Activated CD8-positive, alpha-beta memory T cell treated with anti-CD3 and anti-CD28 coated beads, Interleukin-2, amount 50 U/mL, for 48 hours (primary cell): Measurements from ENCODE around the gene IDI1.
A peak's percentile ranks its signal among the peaks of the same experiment; 100 is the strongest.
"Not testable (repeated sequence)": the region's sequence is repeated elsewhere in the genome, so short reads cannot be mapped to it uniquely, and the experiment has no call there.

Experiments used
- DNase-seq: peaks from one replicate; pipeline ENCODE4 v3.0.0-alpha.2; 2020

IDI1 gene

DNA sequence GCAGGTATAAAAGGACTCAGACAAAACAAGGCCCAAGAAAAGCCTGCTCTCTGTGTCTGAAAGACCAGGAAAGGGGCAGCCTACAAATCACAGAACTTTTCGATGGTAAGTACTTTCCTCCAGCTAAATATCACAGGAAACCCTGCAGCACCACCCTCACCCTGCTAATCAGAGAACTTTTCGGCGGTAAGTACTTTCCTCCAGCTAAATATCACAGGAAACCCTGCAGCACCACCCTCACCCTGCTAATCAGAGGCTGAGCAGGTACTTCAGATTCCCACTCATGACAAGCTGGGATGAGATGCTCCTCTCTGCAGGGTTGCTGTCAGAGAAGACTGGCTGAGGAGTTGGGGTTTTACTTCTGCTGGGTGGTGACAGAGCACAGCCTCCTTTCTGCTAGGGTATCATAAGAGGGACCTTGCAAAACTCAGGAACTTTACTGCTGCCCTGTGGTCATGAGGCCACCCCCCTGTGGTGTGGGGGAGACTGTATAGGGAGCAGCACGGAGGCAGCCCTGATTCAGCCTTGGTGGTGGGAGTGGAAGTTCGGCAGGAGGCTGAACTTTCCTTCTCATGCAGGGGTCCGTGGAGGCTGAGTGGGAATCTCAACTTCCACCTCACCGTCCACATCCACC, 14.4 kb upstream of the IDI1 start:
- no peak for DNase-seq

DNA sequence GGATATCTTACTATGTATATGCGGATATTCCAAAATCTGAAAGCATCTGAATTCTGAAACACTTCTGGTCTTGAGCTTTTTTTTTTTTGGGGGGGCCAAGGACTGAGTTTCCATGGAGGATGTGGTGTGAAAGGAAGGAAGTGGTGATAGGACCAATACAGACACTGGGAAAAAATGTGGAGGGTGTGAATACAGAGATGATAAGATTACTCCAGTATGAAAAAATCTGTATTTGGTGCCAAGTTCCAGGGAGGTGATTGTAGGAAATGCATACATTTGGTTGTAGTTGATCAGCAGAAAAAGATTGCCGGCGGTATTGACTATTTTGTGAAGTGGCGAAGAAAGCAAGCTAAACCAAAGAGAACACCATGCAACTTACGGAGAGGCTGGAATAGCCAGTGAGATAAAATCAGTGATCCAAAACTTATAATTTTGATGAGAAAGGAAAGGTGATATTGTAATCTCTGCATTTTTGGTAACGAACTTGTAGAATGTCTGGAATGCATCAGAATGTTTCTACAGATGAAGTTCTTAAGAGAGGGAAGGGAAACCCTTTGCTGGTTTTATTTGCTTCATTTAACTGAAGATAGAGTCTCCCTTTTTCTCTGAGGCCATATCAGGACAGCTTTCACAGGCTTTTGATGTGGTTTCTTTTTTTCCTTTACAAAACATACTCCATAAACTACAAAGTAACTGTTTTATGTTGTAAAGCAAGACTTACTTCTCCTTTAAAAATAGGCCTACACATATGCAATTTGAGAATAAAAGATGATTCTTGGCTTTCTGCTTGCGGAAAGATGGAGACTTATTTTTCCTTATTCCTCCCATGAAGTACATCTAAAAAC, 13.2 kb upstream of the IDI1 start:
- DNase-seq, result no peak

GRCh38 chr10:1059902-1060301, 11.0 kb upstream of the IDI1 start:
- no peak for DNase-seq

DNA sequence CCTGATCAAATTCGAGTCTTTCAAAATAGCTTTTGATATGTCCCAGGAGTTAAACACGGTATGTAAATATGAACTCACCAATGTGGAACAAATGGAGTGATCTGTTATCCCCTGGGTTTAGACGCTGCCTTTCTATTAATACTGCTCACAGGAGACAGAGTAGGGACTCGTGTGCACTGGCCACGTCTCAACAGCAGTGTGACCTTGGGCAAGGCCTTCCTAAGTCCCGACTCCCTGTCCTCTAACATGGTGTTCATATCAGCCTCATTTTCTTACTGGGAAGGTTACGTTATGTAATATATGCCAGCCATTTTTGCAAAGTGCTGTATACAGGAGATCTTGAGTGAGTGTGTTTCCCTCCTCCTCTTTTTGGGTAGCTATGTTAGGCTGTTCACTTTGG, 9.1 kb upstream of the IDI1 start:
- DNase-seq, result no peak

- no peak for DNase-seq
Observed at GRCh38 chr10:1057106-1057657, 8.3 kb upstream of the IDI1 start.

GRCh38 chr10:1056326-1057105, 7.6 kb upstream of the IDI1 start, which contains the start of gene WDR37:
Gene WDR37, plus strand, starts transcription at chr10:1056385. Its CDS starts 15,771 bp downstream, at chr10:1072156.
- DNase-seq, result peak; percentile 95

GRCh38 chr10:1054684-1055083, 5.8 kb upstream of the IDI1 start:
- DNase-seq, result no peak

- no peak for DNase-seq
Observed at GRCh38 chr10:1050554-1050953, 1.6 kb upstream of the IDI1 start.

GRCh38 chr10:1050145-1050544, 1.2 kb upstream of the IDI1 start:
- no peak for DNase-seq

DNA sequence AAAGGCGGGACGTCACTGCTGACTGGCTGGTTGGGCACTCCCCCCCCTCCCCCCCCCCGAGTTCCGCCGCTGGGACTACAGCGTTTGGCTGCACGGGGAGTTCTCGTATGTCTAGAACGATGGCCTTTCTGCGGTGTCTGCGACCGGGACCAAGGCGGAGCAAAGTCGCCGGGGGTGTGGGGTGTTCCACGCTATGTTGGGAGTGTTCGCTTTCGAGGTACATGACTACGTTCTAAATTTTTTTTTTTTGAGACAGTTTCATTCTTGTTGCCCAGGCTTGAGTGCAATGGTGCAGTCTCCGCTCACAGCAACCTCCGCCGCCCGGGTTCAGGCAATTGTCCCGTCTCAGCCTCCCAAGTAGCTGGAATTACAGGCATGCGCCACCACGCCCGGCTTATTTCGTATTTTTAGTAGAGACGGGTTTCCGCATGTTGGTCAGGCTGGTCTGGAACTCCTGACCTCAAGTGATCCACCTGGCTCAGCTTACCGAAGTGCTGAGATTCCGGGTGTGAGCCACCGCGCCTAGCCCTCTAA, 573 bp upstream of the IDI1 start:
- no peak for DNase-seq

- no peak for DNase-seq
Observed at GRCh38 chr10:1048349-1048731, 579 bp downstream of the IDI1 start.

DNA sequence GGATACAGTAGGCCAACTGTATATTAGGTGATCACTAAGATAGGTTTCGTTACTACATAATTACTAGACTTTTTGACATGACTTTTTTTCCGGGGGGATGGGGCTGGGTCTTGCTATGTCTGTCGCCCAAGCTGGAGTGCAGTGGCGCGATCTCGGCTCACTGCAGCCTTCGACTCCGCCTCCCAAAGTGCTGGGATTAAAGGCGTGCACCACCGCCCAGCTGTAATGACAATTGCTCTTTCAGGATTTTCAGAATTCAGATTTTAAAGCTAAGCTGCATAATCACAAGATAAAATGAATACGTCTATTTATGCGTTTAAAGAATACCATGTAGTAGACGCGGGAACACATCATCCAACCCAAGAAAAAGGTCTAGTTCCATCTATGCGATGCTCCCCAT, 982 bp downstream of the IDI1 start:
- no peak for DNase-seq

GRCh38 chr10:1045415-1045814, 3.5 kb downstream of the IDI1 start:
- no peak for DNase-seq

GRCh38 chr10:1044964-1045363, 4.0 kb downstream of the IDI1 start:
- DNase-seq, result no peak

DNA sequence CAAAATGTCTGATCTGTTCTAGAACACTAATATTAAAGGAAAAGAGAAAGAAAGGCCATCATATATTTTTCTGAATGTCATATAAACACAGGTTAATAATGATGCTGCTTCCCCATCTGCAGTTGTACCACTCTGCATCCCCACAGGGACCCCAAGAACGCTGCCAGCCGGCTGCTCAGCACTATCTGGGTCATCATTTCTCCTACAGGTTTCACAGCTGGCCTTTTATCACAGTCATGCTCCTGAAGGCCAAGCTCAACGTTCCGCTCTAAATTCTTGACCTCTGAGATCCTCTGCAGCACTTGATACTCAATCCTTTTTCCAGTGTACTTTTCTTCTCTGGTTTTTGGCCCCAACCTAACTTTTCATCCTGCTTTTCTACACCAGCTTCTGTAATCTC, 4.8 kb downstream of the IDI1 start:
- no peak for DNase-seq

DNA sequence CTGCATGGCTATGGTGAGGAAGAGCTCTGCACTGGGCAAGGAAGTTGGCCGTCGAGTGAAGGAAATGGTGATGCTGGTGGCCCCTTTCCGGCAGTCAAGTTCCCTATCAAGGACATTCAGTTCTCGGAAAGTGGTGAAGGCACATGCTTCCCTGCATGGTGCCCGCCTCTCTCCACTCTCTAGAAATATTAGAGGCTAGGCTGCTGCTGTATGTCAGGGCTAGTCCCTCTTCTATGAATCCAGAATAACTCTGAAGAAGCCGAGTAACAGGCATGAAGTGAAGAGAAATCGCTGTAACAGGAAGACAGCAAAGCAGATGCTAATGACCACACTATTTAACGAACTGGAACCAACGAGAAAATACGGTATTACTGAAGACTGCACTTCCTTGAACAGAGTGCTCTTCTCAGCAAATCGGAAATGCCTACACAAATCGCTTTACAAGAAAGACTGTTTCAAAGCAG, 5.4 kb downstream of the IDI1 start:
- DNase-seq, result no peak

DNA sequence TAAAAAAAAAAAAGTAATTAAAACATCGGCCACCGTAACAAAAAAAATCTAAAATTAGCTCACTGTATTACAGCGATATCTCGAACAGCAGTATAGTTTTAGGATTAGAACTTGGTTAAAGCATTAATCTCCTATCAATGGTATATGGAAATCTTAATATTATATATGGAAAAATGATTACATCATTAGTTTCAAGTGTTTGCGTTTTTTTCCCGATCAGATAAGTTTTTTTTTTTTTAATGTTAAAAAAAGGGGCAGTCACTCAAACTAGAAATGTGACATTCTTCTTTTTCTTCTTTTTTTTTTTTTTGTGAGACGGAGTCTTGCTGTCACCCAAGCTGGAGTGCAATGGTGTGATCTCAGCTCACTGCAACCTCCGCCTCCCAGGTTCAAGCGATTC, 7.4 kb downstream of the IDI1 start:
- no peak for DNase-seq

DNA sequence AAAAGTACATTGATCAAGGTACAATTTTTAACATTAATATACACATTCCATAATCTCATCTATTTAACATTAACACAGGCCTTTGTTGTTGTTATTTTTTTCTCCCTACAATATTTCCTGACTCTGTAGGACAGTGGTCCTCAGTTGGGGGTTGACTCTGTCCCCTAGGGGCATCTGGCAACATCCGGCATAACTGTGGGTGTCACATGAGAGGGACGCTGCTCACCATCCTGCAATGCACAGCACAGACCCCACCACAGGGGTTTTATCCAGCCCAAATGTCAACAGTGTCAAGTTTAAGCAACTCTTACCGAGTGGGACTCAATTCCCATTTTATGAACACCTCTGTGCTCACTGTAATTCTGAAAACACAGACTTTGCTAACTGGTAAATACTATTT, 8.8 kb downstream of the IDI1 start:
- no peak for DNase-seq

DNA sequence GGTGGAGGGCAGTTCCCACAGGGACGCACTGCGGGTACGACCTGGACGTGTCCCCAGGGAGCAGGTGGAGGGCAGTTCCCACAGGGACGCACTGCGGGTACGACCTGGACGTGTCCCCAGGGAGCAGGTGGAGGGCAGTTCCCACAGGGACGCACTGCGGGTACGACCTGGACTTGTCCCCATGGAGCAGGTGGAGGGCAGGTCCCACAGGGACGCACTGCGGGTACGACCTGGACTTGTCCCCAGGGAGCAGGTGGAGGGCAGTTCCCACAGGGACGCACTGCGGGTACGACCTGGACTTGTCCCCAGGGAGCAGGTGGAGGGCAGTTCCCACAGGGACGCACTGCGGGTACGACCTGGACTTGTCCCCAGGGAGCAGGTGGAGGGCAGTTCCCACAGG, 10.2 kb downstream of the IDI1 start:
- not testable (repeated sequence) for DNase-seq

DNA sequence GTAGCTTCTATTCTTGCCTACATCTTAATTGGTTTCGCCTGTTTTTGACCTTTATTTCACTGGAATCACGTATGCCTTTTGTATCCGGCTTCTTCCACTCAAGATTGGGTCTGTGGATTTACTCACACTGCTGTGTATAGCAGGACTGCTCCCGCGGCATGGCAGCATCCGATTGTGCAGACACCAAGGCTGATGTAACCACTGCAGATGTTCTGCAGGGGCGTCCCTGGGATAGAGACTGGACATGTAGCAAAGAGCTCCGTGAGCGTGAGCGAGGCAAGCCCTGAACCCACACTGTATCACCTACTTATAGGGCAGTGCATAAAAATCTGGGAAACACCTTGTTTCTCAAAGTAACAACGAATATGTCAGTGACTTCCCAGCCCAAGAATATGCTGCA, 11.8 kb downstream of the IDI1 start:
- DNase-seq, result no peak

- no peak for DNase-seq
Observed at GRCh38 chr10:1036341-1036791, 12.6 kb downstream of the IDI1 start.

DNA sequence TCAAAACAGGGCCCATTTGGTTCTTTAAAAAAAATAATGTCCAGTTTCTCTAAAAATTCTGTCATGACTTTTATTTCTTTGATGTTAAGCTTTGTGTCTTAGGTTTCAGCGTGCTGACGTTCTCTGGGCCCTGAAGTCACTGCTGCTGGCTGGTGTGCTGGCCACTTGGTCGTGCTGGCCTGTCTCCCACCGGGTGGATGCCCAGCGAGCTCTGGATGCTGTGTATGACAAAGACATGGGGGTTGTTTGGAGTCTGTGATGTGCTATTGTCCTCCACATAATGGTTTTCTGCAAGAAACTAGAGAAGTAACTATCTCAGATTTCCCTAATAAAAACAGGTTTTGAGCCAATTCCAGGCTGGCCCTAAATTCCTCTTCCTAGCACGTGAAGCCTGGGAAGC, 13.7 kb downstream of the IDI1 start:
- no peak for DNase-seq

DNA sequence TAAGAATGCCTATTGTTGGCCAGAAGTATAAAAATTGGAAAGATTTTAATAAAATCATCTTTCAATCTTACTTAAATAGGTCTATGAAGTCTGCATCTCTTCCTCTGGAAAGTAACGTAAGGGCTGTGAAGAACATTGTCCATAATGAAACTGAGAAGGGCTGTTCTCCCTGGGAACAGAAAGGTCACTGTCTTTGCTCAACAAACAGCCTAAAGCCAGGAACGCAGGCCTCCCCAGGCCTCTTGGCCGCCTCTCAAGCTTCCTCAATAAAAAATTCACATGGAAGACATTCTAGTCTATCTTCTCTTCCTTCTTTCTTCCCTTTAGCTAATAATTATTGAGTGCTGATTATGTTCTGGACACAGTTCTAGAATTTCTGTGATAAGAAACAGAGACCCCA, 14.2 kb downstream of the IDI1 start:
- DNase-seq, result no peak
